Stomach (tissue), 9 donors: Measurements from ENCODE around the gene SLFNL1. TPM values are rescaled to one million over a fixed set of nuclear protein-coding genes. Genes with fewer than 3 reads are reported as not detected.

ENCODE experiments used
- DNase-seq, 2 donors: peaks; one replicate each; pipeline versions ENCODE4 v3.0.0 to v3.0.0-alpha.2; 2013 to 2019
- H3K27ac ChIP-seq, 5 donors: fragments of 200-600 bp in 4 of 5; sonication (generic) in 4 of 5; one replicate each; pipeline ENCODE4 v1.5.1; 2013 to 2019; ENCODE audit warnings: mild to moderate bottlenecking in 1 of 5, moderate library complexity in 1 of 5
- H3K27me3 ChIP-seq, 3 donors: fragments of 200-600 bp; sonication (generic); one replicate each; pipeline ENCODE4 v1.5.1; 2017 to 2019; ENCODE audit warnings: mixed run types in 1 of 3
- H3K36me3 ChIP-seq, 4 donors: fragments of 200-600 bp; sonication (generic); 1 replicate in 3 of 4; 2 replicates in 1 of 4; pipeline ENCODE4 v1.5.1; 2016 to 2019
- H3K4me1 ChIP-seq, 4 donors: fragments of 200-600 bp; sonication (generic); one replicate each; pipeline ENCODE4 v1.5.1; 2016 to 2019
- H3K4me3 ChIP-seq, 4 donors: fragments of 200-600 bp; sonication (generic) in 3 of 4; one replicate each; pipeline ENCODE4 v1.5.1; 2016 to 2019; ENCODE audit warnings: mild to moderate bottlenecking in 1 of 4
- H3K9me3 ChIP-seq, 4 donors: fragments of 200-600 bp; sonication (generic); one replicate each; pipeline ENCODE4 v1.5.1; 2016 to 2019
- EP300 ChIP-seq: sonication (generic); formaldehyde crosslinking; IDR thresholded peaks from one replicate; pipeline ENCODE4 v1.6.1; 2017; ENCODE audit warnings: antibody characterized with exemption
- POLR2A ChIP-seq, 4 donors: fragments of 450-650 bp; IDR thresholded peaks; one replicate each; pipeline ENCODE4 v1.6.1; 2016; ENCODE audit warnings: antibody characterized with exemption in 4 of 4, control low read depth in 2 of 4, mild to moderate bottlenecking in 1 of 4, moderate library complexity in 1 of 4
- POLR2AphosphoS5 ChIP-seq, 3 donors: sonication (generic); formaldehyde crosslinking; IDR thresholded peaks; one replicate each; pipeline ENCODE4 v1.6.1; 2016; ENCODE audit warnings: antibody characterized with exemption in 3 of 3
- WGBS, 5 donors: extraction: QIAGEN DNeasy Blood & Tissue Kit in 3 of 5; methylation state at CpG; one replicate each; pipeline versions ENCODE4 v1.1.5 to v1.1.7; 2013 to 2018; 5-methylcytosine and 5-hydroxymethylcytosine counted together
- intact Hi-C: fragments of 100-400 bp; cut with DNase I; formaldehyde crosslinking; loops from one replicate; pipeline ENCODE4 v1.15.1; 2023; ENCODE audit warnings: low total_unique reads
- polyA plus RNA-seq, 3 donors: library from polyadenylated mRNA; stranded (reverse); fragments of 200-250 nt; gene quantifications; one replicate each; pipeline ENCODE4 v1.2.3, GENCODE V29; 2013
- total RNA-seq, 5 donors: library from RNA; depleted of rRNA; stranded (reverse); fragments of >200 nt; gene quantifications; one replicate each; pipeline versions ENCODE4 v1.1.0 to v1.2.3, GENCODE V29; 2014 to 2016
- TF ChIP-seq, protein P1 (sequence below), 7 experiments: fragments of 450-650 bp in 4 of 7; fragments of 200-600 bp in 3 of 7; sonication (generic) in 3 of 7; IDR thresholded peaks; one replicate each; pipeline ENCODE4 v1.5.1; 2016 to 2019; ENCODE audit warnings: antibody characterized with exemption in 7 of 7, control low read depth in 2 of 7, mild to moderate bottlenecking in 1 of 7
- donor health status: healthy with polysubstance abuse.
- donor health status: Bipolar disorder and iron deficiency.
- donor health status: healthy.

SLFNL1 gene
- total and polyA plus RNA-seq, 8 donors = 0.25 to 10.5 (median 0.73) TPM; not detected in 3

DNA sequence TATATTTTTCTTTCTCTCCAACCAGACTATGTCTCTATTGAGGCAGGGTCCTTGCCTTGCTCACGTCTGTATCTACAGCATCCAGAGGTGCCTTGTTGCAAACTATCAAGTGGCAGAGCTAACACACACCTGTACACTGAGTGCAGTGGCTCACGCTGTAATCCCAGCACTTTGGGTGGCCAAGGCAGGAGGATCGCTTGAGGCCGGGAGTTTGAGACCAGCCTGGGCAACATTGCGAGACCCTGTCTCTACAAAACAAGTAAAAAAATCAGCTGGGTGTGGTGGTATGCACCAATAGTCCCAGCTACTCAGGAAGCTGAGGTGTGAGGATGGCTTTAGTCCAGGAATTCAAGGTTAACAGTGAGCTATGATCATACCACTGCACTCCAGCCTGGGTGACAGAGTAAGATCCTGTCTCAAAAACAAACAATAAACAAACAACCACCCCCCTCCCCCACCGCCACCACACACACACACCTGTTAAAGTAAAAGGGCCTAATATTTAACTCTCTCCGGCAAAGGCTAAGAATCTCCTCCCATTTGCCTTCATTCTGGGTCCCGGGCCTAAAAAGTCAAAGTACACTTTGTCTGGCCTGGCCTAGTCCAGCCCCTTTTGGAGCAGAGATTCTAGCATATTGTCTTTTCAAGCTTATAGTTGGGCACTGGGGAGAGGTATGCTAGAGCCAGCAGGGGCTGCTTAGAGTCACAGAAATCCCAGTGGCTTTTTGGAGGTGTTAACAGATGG is 9.5 kb upstream of the SLFNL1 start:
- Histone ChIP-seq H3K4me1 (no peaks in the 10 kb centered on the region), H3K36me3 (peaks cover 28 to 100% (median 98%) of the 10 kb centered on the region in 4 donors), H3K9me3 (no peaks in the 10 kb centered on the region), H3K4me3 (no peak overlapping the region), H3K27ac (no peak overlapping the region), H3K27me3 (no peaks in the 10 kb centered on the region)
- no peak for TF ChIP-seq POLR2AphosphoS5 (IDR thresholded peaks at IDR 0.05)
- TF ChIP-seq EP300 = no peak
- no peak for TF ChIP-seq POLR2A (IDR thresholded peaks at IDR 0.05)
- TF ChIP-seq, protein P1, sequence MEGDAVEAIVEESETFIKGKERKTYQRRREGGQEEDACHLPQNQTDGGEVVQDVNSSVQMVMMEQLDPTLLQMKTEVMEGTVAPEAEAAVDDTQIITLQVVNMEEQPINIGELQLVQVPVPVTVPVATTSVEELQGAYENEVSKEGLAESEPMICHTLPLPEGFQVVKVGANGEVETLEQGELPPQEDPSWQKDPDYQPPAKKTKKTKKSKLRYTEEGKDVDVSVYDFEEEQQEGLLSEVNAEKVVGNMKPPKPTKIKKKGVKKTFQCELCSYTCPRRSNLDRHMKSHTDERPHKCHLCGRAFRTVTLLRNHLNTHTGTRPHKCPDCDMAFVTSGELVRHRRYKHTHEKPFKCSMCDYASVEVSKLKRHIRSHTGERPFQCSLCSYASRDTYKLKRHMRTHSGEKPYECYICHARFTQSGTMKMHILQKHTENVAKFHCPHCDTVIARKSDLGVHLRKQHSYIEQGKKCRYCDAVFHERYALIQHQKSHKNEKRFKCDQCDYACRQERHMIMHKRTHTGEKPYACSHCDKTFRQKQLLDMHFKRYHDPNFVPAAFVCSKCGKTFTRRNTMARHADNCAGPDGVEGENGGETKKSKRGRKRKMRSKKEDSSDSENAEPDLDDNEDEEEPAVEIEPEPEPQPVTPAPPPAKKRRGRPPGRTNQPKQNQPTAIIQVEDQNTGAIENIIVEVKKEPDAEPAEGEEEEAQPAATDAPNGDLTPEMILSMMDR (IDR thresholded peaks at IDR 0.05) = no peak
- intact Hi-C loops = no loop called here
- DNase-seq = no peak
- 86 to 98% (median 92%) methylated on average over 8 of the region's 8 CpGs for WGBS, 5 donors

GRCh38 chr1:41028034-41028642 is 6.6 kb upstream of the SLFNL1 start:
- H3K4me3 ChIP-seq = no peak overlapping the region
- WGBS, 5 donors = 97 to 98% (median 97%) methylated on average over 9 to 10 of the region's 10 CpGs
- intact Hi-C loops = no loop called here
- DNase-seq = no peak
- H3K27me3 ChIP-seq = no peaks in the 10 kb centered on the region
- no peak for TF ChIP-seq EP300
- TF ChIP-seq POLR2A (IDR thresholded peaks at IDR 0.05) = no peak
- TF ChIP-seq POLR2AphosphoS5 (IDR thresholded peaks at IDR 0.05) = no peak
- TF ChIP-seq, protein P1 (IDR thresholded peaks at IDR 0.05) = no peak
- H3K36me3 ChIP-seq = peaks cover 14 to 96% (median 85%) of the 10 kb centered on the region in 4 donors
- H3K9me3 ChIP-seq = no peaks in the 10 kb centered on the region
- no peak overlapping the region for H3K27ac ChIP-seq
- no peaks in the 10 kb centered on the region for H3K4me1 ChIP-seq

DNA sequence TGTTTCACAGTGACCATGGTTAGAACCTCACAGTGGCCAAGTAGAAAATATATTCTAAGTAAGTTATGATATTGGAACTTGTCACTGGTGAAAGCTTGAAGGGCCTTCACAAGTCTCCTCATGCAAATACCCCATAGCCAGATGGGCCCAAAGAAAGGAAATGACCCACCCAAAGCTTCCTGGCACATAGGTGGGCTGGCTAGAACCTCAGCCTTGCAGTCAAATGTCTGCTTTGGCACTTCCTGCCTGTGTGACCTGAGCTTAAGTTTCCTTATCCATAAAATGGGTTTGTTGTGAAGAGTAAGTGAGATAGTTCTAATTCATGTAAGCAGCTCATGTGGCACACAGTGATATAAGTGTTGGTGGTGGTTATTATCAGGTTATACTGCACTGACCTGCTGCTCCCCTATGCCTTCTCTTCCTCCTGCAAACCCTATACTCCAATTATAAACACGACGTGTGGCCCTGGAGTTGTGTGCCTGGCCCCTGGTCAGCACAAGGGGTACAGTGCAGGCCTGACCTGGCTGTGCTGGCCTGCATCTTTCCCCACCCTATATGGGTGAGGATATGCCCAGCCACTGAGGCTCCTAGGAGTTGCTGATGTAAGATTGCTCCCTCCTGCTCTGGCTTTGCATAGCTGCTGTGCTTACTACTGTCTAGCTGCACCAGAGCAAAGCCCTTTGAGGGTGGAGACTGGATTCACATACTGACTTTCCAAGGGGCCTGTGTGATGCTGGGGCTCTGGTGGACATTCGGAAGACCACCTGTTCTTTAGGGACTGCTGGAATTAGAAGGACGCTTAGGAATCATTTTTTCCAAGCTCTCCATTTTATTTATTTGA is 4.7 kb upstream of the SLFNL1 start:
- WGBS, 5 donors = 90 to 97% (median 93%) methylated on average over 4 of the region's 4 CpGs
- no peak for TF ChIP-seq POLR2A (IDR thresholded peaks at IDR 0.05)
- H3K36me3 ChIP-seq = peaks cover 6 to 76% (median 70%) of the 10 kb centered on the region in 4 donors

GRCh38 chr1:41024953-41025352 is 3.4 kb upstream of the SLFNL1 start:
- Histone ChIP-seq H3K27me3 (no peaks in the 10 kb centered on the region), H3K4me1 (peaks cover 0 to 17% (median 10%) of the 10 kb centered on the region in 4 donors), H3K4me3 (no peak overlapping the region), H3K36me3 (peaks cover 6 to 64% (median 57%) of the 10 kb centered on the region in 4 donors), H3K9me3 (no peaks in the 10 kb centered on the region), H3K27ac (no peak overlapping the region)
- 62 to 90% (median 69%) methylated on average over 2 of the region's 2 CpGs for WGBS, 5 donors
- intact Hi-C loops = no loop called here
- TF ChIP-seq POLR2A (IDR thresholded peaks at IDR 0.05) (no peak), EP300 (no peak), POLR2AphosphoS5 (IDR thresholded peaks at IDR 0.05) (no peak)
- TF ChIP-seq, protein P1 (IDR thresholded peaks at IDR 0.05) = no peak
- DNase-seq = no peak

More for the DNA sequence above, 4.7 kb upstream of the SLFNL1 start:
- Histone ChIP-seq H3K27me3 (no peaks in the 10 kb centered on the region), H3K4me1 (peaks cover 0 to 10% (median 5%) of the 10 kb centered on the region in 4 donors), H3K9me3 (no peaks in the 10 kb centered on the region), H3K27ac (no peak overlapping the region), H3K4me3 (no peak overlapping the region)
- DNase-seq = no peak
- intact Hi-C loops = no loop called here
